Hepatocyte (in vitro differentiated cells): ENCODE results near the gene KCNC4.

Experiments used
- CTCF ChIP-seq: fragments of 200-600 bp; sonication (generic); IDR thresholded peaks from 2 replicates; pipeline ENCODE4 v1.5.1; 2016; ENCODE audit warnings: antibody characterized with exemption, mild to moderate bottlenecking; ENCODE audit not compliant: poor library complexity
- EZH2 ChIP-seq: fragments of 200-600 bp; sonication (generic); IDR thresholded peaks from 2 replicates; pipeline ENCODE4 v1.6.1; 2016; ENCODE audit warnings: antibody characterized with exemption, mild to moderate bottlenecking, borderline replicate concordance
- EZH2phosphoT487 ChIP-seq: fragments of 200-600 bp; sonication (generic); IDR thresholded peaks from one replicate; pipeline ENCODE4 v1.6.1; 2018; ENCODE audit warnings: antibody characterized with exemption, mild to moderate bottlenecking, low read depth, moderate library complexity; ENCODE audit not compliant: unreplicated experiment, severe bottlenecking

GRCh38 chr1:110239441-110240430 is 29.6 kb downstream of the KCNC4 start:
- TF ChIP-seq EZH2 (no peak), CTCF (no peak), EZH2phosphoT487 (no peak)
